CD14-positive monocyte (primary cell): ENCODE results near the gene WDR17. TPM values are rescaled to one million over a fixed set of nuclear protein-coding genes. Genes with fewer than 3 reads are reported as not detected.

Source experiments
- DNase-seq, 3 donors: peaks; one replicate each; pipeline ENCODE4 v3.0.0-alpha.2; 2011 to 2022
- H2AFZ ChIP-seq: 2 replicates; pipeline ENCODE4 v1.6.0; 2012; ENCODE audit warnings: mild to moderate bottlenecking, low read depth, low read length, inconsistent platforms; ENCODE audit not compliant: insufficient read depth, poor library complexity, severe bottlenecking
- H3K27ac ChIP-seq, 2 donors: 1 replicate in 1 of 2; 2 replicates in 1 of 2; pipeline ENCODE4 v1.5.1; 2012 to 2013; ENCODE audit warnings: low read length in 2 of 2, control low read depth in 1 of 2, inconsistent platforms in 1 of 2, low read depth in 1 of 2, mild to moderate bottlenecking in 1 of 2
- H3K27me3 ChIP-seq, 2 donors: one replicate each; pipeline versions ENCODE4 v1.6.0 to v1.6.1; 2011 to 2013; ENCODE audit warnings: low read length in 2 of 2; ENCODE audit not compliant: control insufficient read depth in 2 of 2, insufficient read depth in 2 of 2
- H3K36me3 ChIP-seq, 2 donors: replicated peaks in 1 of 2; 1 replicate in 1 of 2; 2 replicates in 1 of 2; pipeline versions ENCODE4 v1.5.1 to v1.6.1; 2012 to 2013; ENCODE audit warnings: low read length in 2 of 2, control low read depth in 1 of 2, inconsistent platforms in 1 of 2, mild to moderate bottlenecking in 1 of 2; ENCODE audit not compliant: insufficient read depth in 2 of 2, control insufficient read depth in 1 of 2
- H3K4me1 ChIP-seq, 2 donors: 1 replicate in 1 of 2; 2 replicates in 1 of 2; pipeline versions ENCODE4 v1.5.1 to v1.6.1; 2012 to 2013; ENCODE audit warnings: low read length in 2 of 2, control low read depth in 1 of 2, inconsistent platforms in 1 of 2, mild to moderate bottlenecking in 1 of 2, moderate library complexity in 1 of 2; ENCODE audit not compliant: insufficient read depth in 2 of 2, control insufficient read depth in 1 of 2
- H3K4me2 ChIP-seq: replicated peaks from 2 replicates; pipeline ENCODE3; 2012; ENCODE audit warnings: low read length, moderate library complexity, mild to moderate bottlenecking; ENCODE audit not compliant: poor library complexity, severe bottlenecking; ENCODE audit errors: extremely low read depth
- H3K4me3 ChIP-seq, 3 experiments: fragments of 200-600 bp in 1 of 3; sonication (generic) in 1 of 3; replicated peaks in 1 of 3; 1 replicate in 2 of 3; 2 replicates in 1 of 3; pipeline ENCODE4 v1.5.1; 2011 to 2013; ENCODE audit warnings: low read length in 3 of 3, mild to moderate bottlenecking in 3 of 3, control low read depth in 2 of 3, low read depth in 2 of 3, inconsistent platforms in 1 of 3, moderate library complexity in 1 of 3
- H3K79me2 ChIP-seq: 2 replicates; pipeline ENCODE4 v1.6.0; 2012; ENCODE audit warnings: mild to moderate bottlenecking, control low read depth, inconsistent platforms, low read length, moderate library complexity; ENCODE audit not compliant: insufficient read depth
- H3K9ac ChIP-seq: 2 replicates; pipeline ENCODE4 v1.6.0; 2017; ENCODE audit warnings: low read length, mild to moderate bottlenecking; ENCODE audit not compliant: insufficient read depth, poor library complexity, severe bottlenecking
- H3K9me3 ChIP-seq, 2 donors: replicated peaks in 1 of 2; 1 replicate in 1 of 2; 2 replicates in 1 of 2; pipeline versions ENCODE4 v1.5.1 to v1.6.1; 2012 to 2013; ENCODE audit warnings: low read length in 2 of 2, control low read depth in 1 of 2; ENCODE audit not compliant: control insufficient read depth in 1 of 2, insufficient read depth in 1 of 2
- H4K20me1 ChIP-seq: 2 replicates; pipeline ENCODE4 v1.6.0; 2012; ENCODE audit warnings: mild to moderate bottlenecking, low read length, control low read depth, moderate library complexity; ENCODE audit not compliant: insufficient read depth
- H3K27ac Mint-ChIP-seq, 7 donors: one replicate each; pipeline ENCODE4 v1.8.0; 2020; ENCODE audit warnings: mild to moderate bottlenecking in 7 of 7, mixed read lengths in 7 of 7, moderate library complexity in 6 of 7, inconsistent platforms in 2 of 7
- H3K27me3 Mint-ChIP-seq, 3 donors: one replicate each; pipeline ENCODE4 v1.8.0; 2021 to 2022; ENCODE audit warnings: low read depth in 3 of 3, mild to moderate bottlenecking in 3 of 3, mixed read lengths in 3 of 3, moderate library complexity in 3 of 3, inconsistent platforms in 1 of 3
- H3K36me3 Mint-ChIP-seq, 2 donors: one replicate each; pipeline ENCODE4 v1.8.0; 2020; ENCODE audit warnings: mixed read lengths in 2 of 2, inconsistent platforms in 1 of 2, mild to moderate bottlenecking in 1 of 2
- H3K4me1 Mint-ChIP-seq: one replicate; pipeline ENCODE4 v1.8.0; 2020; ENCODE audit warnings: mild to moderate bottlenecking, mixed read lengths
- H3K4me3 Mint-ChIP-seq, 2 donors: one replicate each; pipeline ENCODE4 v1.8.0; 2020; ENCODE audit warnings: mild to moderate bottlenecking in 2 of 2, mixed read lengths in 2 of 2, moderate library complexity in 1 of 2
- H3K9me3 Mint-ChIP-seq, 7 donors: one replicate each; pipeline ENCODE4 v1.8.0; 2020 to 2022; ENCODE audit warnings: mixed read lengths in 7 of 7, mild to moderate bottlenecking in 6 of 7, moderate library complexity in 6 of 7, inconsistent platforms in 2 of 7
- CTCF ChIP-seq: fragments of 200-600 bp; IDR thresholded peaks from one replicate; pipeline ENCODE4 v1.8.0; 2022; ENCODE audit warnings: antibody characterized with exemption, mild to moderate bottlenecking
- WGBS: methylation state at CpG from one replicate; pipeline ENCODE4 v1.1.5; 2013; ENCODE audit warnings: missing lambda C conversion rate; ENCODE audit not compliant: insufficient coverage; 5-methylcytosine and 5-hydroxymethylcytosine counted together
- intact Hi-C, 2 donors: fragments of 100-400 bp; cut with micrococcal nuclease; formaldehyde crosslinking; loops; one replicate each; pipeline versions ENCODE4 v1.15.0 to v1.15.1; 2023
- polyA plus RNA-seq, 3 donors: library from polyadenylated mRNA; depleted of rRNA in 1 of 3; unstranded in 2 of 3; stranded (reverse) in 1 of 3; fragments of 300-500 nt in 2 of 3; fragments of >200 nt in 1 of 3; fragmentation: Illumina TruSeq in 2 of 3; gene quantifications; 1 replicate in 2 of 3; 2 replicates in 1 of 3; pipeline ENCODE4 v1.2.3, GENCODE V29; 2012 to 2021

The WDR17 gene
- polyA plus RNA-seq, 3 donors, result 0.22 to 2.1 (median 1.1) TPM

GRCh38 chr4:176139518-176139917 lies 73.9 kb downstream of the WDR17 start:
- Histone ChIP-seq H3K36me3 (no peaks in the 10 kb centered on the region), H3K4me2 (no peak overlapping the region), H3K27ac (no peak overlapping the region), H3K4me3 (no peak overlapping the region), H3K9ac (no peak overlapping the region), H3K79me2 (no peaks in the 10 kb centered on the region), H3K4me1 (no peaks in the 10 kb centered on the region), H3K9me3 (no peaks in the 10 kb centered on the region), H2AFZ (no peak overlapping the region), H4K20me1 (no peaks in the 10 kb centered on the region), H3K27me3 (no peaks in the 10 kb centered on the region)
- no peak for TF ChIP-seq CTCF
- no peak for DNase-seq
- Mint-ChIP-seq H3K9me3 (no peaks in the 10 kb centered on the region), H3K4me1 (no peaks in the 10 kb centered on the region), H3K36me3 (no peaks in the 10 kb centered on the region), H3K27ac (no peak overlapping the region), H3K27me3 (peaks cover 0 to 3% (median 0%) of the 10 kb centered on the region in 3 donors), H3K4me3 (no peak overlapping the region)
- intact Hi-C loops, result no loop called here

- H3K9me3 Mint-ChIP-seq, result no peaks in the 10 kb centered on the region
- no peak overlapping the region for H2AFZ ChIP-seq
- peaks cover 0 to 2% (median 0%) of the 10 kb centered on the region in 3 donors for H3K27me3 Mint-ChIP-seq
- no peak overlapping the region for H3K9ac ChIP-seq
- WGBS, result no CpG with 5 or more reads among the region's 2 CpGs
- H3K4me2 ChIP-seq, result no peak overlapping the region
- H3K27ac Mint-ChIP-seq, result no peak overlapping the region
- no peaks in the 10 kb centered on the region for H3K4me1 ChIP-seq
- no peak overlapping the region for H3K4me3 Mint-ChIP-seq
- H4K20me1 ChIP-seq, result no peaks in the 10 kb centered on the region
- no peaks in the 10 kb centered on the region for H3K79me2 ChIP-seq
- H3K36me3 ChIP-seq, result no peaks in the 10 kb centered on the region
- H3K4me1 Mint-ChIP-seq, result no peaks in the 10 kb centered on the region
- no peak overlapping the region for H3K27ac ChIP-seq
- H3K36me3 Mint-ChIP-seq, result no peaks in the 10 kb centered on the region
- intact Hi-C loops, result no loop called here
- no peaks in the 10 kb centered on the region for H3K27me3 ChIP-seq
- no peak overlapping the region for H3K4me3 ChIP-seq
- TF ChIP-seq CTCF, result no peak
- DNase-seq, result no peak
- no peaks in the 10 kb centered on the region for H3K9me3 ChIP-seq
These were observed 76.6 kb downstream of the WDR17 start for GRCh38 chr4:176142253-176142652.
